Colonic mucosa (tissue), 4 donors: ENCODE measurements around the gene ANKS1B. TPM values are rescaled to one million over a fixed set of nuclear protein-coding genes. Genes with fewer than 3 reads are reported as not detected.

Source experiments
- DNase-seq: peaks from one replicate; pipeline ENCODE4 v3.0.0-alpha.2; 2020
- H3K27ac ChIP-seq: fragments of 200-600 bp; one replicate; pipeline ENCODE4 v1.8.0; 2021
- H3K27me3 ChIP-seq: fragments of 200-600 bp; one replicate; pipeline ENCODE4 v1.8.0; 2021
- H3K36me3 ChIP-seq: fragments of 200-600 bp; one replicate; pipeline ENCODE4 v1.8.0; 2021
- H3K4me1 ChIP-seq: fragments of 200-600 bp; one replicate; pipeline ENCODE4 v1.8.0; 2021; ENCODE audit warnings: mild to moderate bottlenecking
- H3K4me3 ChIP-seq: fragments of 200-600 bp; one replicate; pipeline ENCODE4 v1.8.0; 2021
- H3K9ac ChIP-seq, 2 donors: one replicate each; pipeline ENCODE4 v1.7.0; 2013; ENCODE audit warnings: control low read depth in 2 of 2, low read depth in 2 of 2, low read length in 2 of 2
- H3K9me3 ChIP-seq: fragments of 200-600 bp; one replicate; pipeline ENCODE4 v1.8.0; 2021
- intact Hi-C: fragments of 100-400 bp; cut with DNase I; formaldehyde crosslinking; loops from one replicate; pipeline ENCODE4 v1.14.1; 2022
- total RNA-seq, 2 donors: library from RNA; stranded (reverse); fragmentation: NEBNext Ultra II Directional in 1 of 2; extraction: Animal tissue kit (Norgen Biotek cat#: 25700) in 1 of 2; gene quantifications; one replicate each; pipeline ENCODE4 v1.2.1, GENCODE V29; 2021
- TF ChIP-seq, protein P1 (sequence below): fragments of 200-600 bp; IDR thresholded peaks from one replicate; pipeline ENCODE4 v1.8.0; 2022; ENCODE audit warnings: antibody characterized with exemption, mild to moderate bottlenecking
- donor health status: healthy.
- donor health status: DM: no; HTN: no; CAD: no.
- donor health status: DM: no; HTN: no; CAD: no.

Gene ANKS1B
- total RNA-seq, 2 donors from 2014 or later: 1.7 to 3.3 TPM

DNA sequence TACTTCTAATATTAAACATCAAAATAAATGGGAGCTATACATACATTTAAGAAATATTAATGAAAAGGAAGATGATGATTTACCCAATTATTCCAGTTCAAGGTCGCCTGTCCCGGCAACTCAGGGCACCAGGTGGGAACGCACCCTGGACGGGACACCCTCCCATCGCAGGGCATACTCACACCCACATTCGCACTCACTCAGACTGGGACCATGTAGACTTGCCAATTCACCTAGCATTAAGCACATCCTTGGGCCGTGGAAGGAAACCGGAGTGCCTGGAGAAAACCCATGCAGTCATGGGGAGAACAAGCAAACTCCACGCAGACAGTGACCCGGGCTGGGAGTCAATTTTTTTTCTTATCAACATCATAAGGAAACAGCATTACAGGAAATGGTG, 864.8 kb downstream of the ANKS1B start:
- intact Hi-C loops: no loop called here
- no peak for DNase-seq
- no peak overlapping the region for H3K27ac ChIP-seq
- no peaks in the 10 kb centered on the region for H3K9me3 ChIP-seq
- no peak overlapping the region for H3K4me3 ChIP-seq
- no peaks in the 10 kb centered on the region for H3K36me3 ChIP-seq
- H3K9ac ChIP-seq: no peak overlapping the region
- no peaks in the 10 kb centered on the region for H3K4me1 ChIP-seq
- TF ChIP-seq, protein P1, sequence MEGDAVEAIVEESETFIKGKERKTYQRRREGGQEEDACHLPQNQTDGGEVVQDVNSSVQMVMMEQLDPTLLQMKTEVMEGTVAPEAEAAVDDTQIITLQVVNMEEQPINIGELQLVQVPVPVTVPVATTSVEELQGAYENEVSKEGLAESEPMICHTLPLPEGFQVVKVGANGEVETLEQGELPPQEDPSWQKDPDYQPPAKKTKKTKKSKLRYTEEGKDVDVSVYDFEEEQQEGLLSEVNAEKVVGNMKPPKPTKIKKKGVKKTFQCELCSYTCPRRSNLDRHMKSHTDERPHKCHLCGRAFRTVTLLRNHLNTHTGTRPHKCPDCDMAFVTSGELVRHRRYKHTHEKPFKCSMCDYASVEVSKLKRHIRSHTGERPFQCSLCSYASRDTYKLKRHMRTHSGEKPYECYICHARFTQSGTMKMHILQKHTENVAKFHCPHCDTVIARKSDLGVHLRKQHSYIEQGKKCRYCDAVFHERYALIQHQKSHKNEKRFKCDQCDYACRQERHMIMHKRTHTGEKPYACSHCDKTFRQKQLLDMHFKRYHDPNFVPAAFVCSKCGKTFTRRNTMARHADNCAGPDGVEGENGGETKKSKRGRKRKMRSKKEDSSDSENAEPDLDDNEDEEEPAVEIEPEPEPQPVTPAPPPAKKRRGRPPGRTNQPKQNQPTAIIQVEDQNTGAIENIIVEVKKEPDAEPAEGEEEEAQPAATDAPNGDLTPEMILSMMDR: no peak
- no peaks in the 10 kb centered on the region for H3K27me3 ChIP-seq

DNA sequence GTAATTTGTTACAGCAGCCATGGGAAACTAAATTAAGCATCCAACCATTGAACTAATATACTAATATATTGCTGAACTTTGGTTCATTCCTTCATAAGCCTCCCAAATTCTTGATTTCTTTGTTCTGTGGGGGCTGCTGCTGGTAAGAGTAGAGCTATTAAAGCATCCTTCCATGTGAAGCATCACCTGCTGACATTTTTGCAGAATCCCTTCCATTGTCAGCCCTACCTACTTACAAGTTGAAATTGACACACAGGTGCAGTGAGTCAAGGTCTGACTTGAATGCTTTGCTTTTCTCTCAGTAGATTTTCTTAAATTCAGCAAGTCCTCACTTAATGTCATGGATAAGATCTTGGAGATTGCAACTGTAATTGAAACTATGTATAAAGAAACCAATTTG, 865.3 kb downstream of the ANKS1B start:
- Histone ChIP-seq H3K27ac (no peak overlapping the region), H3K9ac (no peak overlapping the region), H3K27me3 (no peaks in the 10 kb centered on the region), H3K36me3 (no peaks in the 10 kb centered on the region), H3K4me1 (no peaks in the 10 kb centered on the region), H3K9me3 (no peaks in the 10 kb centered on the region), H3K4me3 (no peak overlapping the region)
- TF ChIP-seq, protein P1: no peak
- no peak for DNase-seq
- intact Hi-C loops: no loop called here

DNA sequence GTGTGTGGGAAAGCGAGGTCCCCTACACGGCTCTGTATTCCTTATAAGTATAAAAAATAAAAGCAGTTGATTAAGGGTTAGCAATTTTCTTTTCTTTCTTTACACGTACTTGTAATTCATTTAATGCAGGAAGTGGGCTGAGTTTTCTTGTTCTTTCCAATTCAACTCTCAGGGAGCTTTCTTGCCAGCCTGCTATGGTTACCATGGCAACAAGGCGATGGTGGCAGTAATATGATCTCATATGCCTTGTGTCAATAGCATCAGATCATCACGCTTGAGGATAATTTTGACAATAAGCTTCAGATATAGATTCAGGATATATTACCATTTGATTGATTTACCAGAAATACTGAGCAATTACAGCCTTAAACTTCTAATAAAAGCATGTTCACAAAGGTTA, 873.1 kb downstream of the ANKS1B start:
- Histone ChIP-seq H3K36me3 (no peaks in the 10 kb centered on the region), H3K27me3 (no peaks in the 10 kb centered on the region), H3K27ac (no peak overlapping the region), H3K9ac (no peak overlapping the region), H3K4me3 (no peak overlapping the region), H3K4me1 (no peaks in the 10 kb centered on the region), H3K9me3 (no peaks in the 10 kb centered on the region)
- TF ChIP-seq, protein P1: no peak
- intact Hi-C loops: no loop called here
- DNase-seq: no peak

DNA sequence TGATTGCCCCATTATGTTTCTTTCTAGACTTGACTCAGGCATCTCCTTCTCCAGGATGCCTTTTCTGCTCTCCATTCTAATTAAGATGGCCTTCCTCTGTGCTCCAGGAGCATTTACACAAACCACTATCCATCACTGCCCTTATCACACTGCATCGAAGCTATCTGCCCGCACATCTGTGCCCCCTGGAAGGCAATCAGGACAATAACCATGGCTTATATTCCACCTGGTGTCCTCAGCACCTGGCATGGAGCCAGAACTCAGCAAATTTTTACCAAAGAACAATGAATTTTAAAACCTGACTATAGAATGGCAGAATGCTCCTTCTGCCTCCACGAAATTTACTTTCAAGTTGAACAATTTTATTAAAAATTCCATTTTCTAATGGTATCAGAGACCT, 873.9 kb downstream of the ANKS1B start:
- Histone ChIP-seq H3K36me3 (no peaks in the 10 kb centered on the region), H3K4me3 (no peak overlapping the region), H3K9ac (no peak overlapping the region), H3K9me3 (no peaks in the 10 kb centered on the region), H3K4me1 (no peaks in the 10 kb centered on the region), H3K27ac (no peak overlapping the region), H3K27me3 (no peaks in the 10 kb centered on the region)
- DNase-seq: no peak
- TF ChIP-seq, protein P1: no peak
- intact Hi-C loops: no loop called here

DNA sequence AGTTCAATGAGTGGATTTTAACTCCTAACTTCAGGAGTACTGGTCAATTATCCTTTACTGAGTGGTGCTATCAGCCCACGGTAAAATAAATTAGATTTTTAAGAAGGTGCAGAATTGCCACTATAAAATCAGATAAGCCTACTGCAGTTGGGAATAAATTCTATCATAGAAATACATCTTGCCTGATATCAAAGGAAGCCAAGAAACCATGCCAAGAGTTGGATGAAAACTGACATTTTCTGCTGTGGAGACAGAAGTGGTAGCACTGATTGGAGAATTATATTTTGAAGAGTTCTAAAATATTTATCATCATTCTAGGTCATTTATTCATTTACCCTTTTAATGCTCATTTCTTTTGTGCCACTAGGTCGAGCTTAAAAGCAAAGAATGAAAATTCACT, 874.5 kb downstream of the ANKS1B start:
- Histone ChIP-seq H3K27me3 (no peaks in the 10 kb centered on the region), H3K9ac (no peak overlapping the region), H3K36me3 (no peaks in the 10 kb centered on the region), H3K4me1 (no peaks in the 10 kb centered on the region), H3K4me3 (no peak overlapping the region), H3K9me3 (no peaks in the 10 kb centered on the region), H3K27ac (no peak overlapping the region)
- intact Hi-C loops: no loop called here
- DNase-seq: no peak
- TF ChIP-seq, protein P1: no peak

DNA sequence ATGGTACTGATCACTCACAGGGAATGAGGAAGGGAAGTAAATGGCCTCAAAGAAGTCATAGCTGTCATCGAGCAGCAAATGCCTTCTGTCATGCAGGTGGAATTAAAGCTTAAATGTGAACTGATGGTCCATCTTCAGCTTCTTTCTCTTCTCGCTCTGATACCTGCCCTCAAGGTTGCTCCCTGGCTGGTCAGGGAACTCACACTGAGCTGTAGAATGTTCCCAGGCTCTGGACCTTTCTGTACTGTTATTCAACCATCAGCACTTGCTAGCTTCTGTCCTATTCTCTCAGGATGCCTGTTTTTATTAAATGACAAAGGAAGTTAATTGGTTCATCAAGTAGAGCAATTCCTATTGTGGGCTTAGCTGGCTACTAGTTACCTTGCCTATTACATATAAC, 875.8 kb downstream of the ANKS1B start:
- Histone ChIP-seq H3K4me1 (no peaks in the 10 kb centered on the region), H3K9ac (no peak overlapping the region), H3K9me3 (no peaks in the 10 kb centered on the region), H3K27me3 (no peaks in the 10 kb centered on the region), H3K4me3 (no peak overlapping the region), H3K36me3 (no peaks in the 10 kb centered on the region), H3K27ac (no peak overlapping the region)
- TF ChIP-seq, protein P1: no peak
- DNase-seq: no peak
- intact Hi-C loops: no loop called here
